KMS-11 (cell line): Measurements from ENCODE around the gene PCDHB1.

Experiments used
- H2AFZ ChIP-seq: fragments of 200-600 bp; sonication (generic); 2 replicates; pipeline ENCODE4 v1.6.1; 2016; ENCODE audit warnings: antibody characterized with exemption, mixed run types, low read depth
- H3K27ac ChIP-seq: fragments of 200-600 bp; sonication (generic); 2 replicates; pipeline ENCODE4 v1.6.1; 2016; ENCODE audit warnings: mild to moderate bottlenecking, mixed run types
- H3K27me3 ChIP-seq: fragments of 200-600 bp; sonication (generic); 2 replicates; pipeline ENCODE4 v1.6.1; 2017; ENCODE audit warnings: mild to moderate bottlenecking, low read depth, mixed run types, moderate library complexity; ENCODE audit not compliant: insufficient read depth
- H3K36me3 ChIP-seq: fragments of 200-600 bp; sonication (generic); 2 replicates; pipeline ENCODE4 v1.6.1; 2017; ENCODE audit warnings: mild to moderate bottlenecking, mixed run types; ENCODE audit not compliant: insufficient read depth
- H3K4me1 ChIP-seq: fragments of 200-600 bp; sonication (generic); 2 replicates; pipeline ENCODE4 v1.6.1; 2016; ENCODE audit warnings: mild to moderate bottlenecking, low read depth, mixed run types; ENCODE audit not compliant: poor library complexity, severe bottlenecking
- H3K4me2 ChIP-seq: fragments of 200-600 bp; sonication (generic); 2 replicates; pipeline ENCODE4 v1.7.0; 2016; ENCODE audit warnings: mild to moderate bottlenecking, mixed run types
- H3K4me3 ChIP-seq: fragments of 200-600 bp; sonication (generic); IDR thresholded peaks from 2 replicates; pipeline ENCODE4 v1.6.1; 2017; ENCODE audit warnings: low read depth, low read length, mixed read lengths; ENCODE audit not compliant: insufficient read depth
- H3K79me2 ChIP-seq: fragments of 200-600 bp; sonication (generic); 2 replicates; pipeline ENCODE4 v1.6.1; 2016; ENCODE audit warnings: low read depth, mixed run types; ENCODE audit not compliant: insufficient read depth
- H3K9ac ChIP-seq: fragments of 200-600 bp; sonication (generic); 2 replicates; pipeline ENCODE4 v1.6.1; 2016; ENCODE audit warnings: mild to moderate bottlenecking, mixed run types
- H4K20me1 ChIP-seq: fragments of 200-600 bp; sonication (generic); 2 replicates; pipeline ENCODE4 v1.6.1; 2016; ENCODE audit warnings: mild to moderate bottlenecking, mixed run types; ENCODE audit not compliant: insufficient read depth
- CTCF ChIP-seq: fragments of 200-600 bp; sonication (generic); conservative IDR thresholded peaks from 2 replicates; pipeline ENCODE4 v1.6.1; 2017; ENCODE audit warnings: low read depth, mild to moderate bottlenecking, antibody characterized with exemption, low read length, moderate library complexity, mixed read lengths

Gene PCDHB1, protein sequence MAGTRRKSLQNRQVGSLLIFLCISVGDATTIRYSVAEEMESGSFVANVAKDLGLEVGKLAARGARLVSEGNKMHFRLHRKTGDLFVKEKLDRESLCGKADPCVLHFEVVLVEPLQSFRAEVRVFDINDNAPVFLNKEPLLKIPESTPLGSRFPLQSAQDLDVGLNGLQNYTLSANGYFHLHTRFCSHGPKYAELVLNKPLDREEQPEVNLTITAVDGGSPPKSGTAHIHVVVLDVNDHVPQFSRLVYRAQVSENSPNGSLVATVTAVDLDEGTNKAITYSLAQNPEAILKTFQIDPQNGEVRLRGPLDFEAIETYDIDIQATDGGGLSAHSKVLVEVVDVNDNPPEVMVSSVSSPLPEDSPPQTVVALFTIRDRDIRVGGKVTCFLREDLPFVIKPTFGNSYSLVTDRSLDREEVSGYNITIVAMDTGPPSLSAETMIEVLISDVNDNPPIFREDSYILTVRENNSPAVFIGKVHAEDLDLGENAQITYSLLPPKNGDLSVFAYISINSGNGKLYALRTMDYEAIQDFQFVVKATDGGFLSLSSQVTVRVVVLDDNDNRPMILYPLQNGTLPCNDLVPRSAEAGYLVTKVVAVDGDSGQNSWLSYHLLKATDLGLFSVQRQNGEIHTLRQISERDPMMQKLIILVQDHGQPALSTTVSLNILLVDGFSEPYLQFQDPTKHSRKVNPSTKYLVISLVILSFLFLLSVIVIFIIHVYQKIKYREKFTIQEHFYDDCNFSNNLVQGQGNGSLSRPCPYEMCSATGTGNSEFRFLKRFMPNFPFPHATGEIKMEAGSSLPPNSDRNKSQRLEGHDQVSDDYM

GRCh38 chr5:141050622-141051520 lies at the start of gene PCDHB1:
Gene PCDHB1, plus strand, starts transcription at chr5:141051374. Its CDS starts 97 bp downstream, at chr5:141051471.
- Histone ChIP-seq H2AFZ (no peak within 1 kb of the TSS), H3K4me1 (no peaks in the 10 kb centered on the region), H3K4me3 (no peak within 1 kb of the TSS), H4K20me1 (no peaks in the 10 kb centered on the region), H3K79me2 (no peaks in the 10 kb centered on the region), H3K9ac (no peak within 1 kb of the TSS), H3K27ac (no peak within 1 kb of the TSS), H3K36me3 (no peaks in the 10 kb centered on the region), H3K27me3 (no peaks in the 10 kb centered on the region), H3K4me2 (no peak within 1 kb of the TSS)
- TF ChIP-seq CTCF: no peak

DNA sequence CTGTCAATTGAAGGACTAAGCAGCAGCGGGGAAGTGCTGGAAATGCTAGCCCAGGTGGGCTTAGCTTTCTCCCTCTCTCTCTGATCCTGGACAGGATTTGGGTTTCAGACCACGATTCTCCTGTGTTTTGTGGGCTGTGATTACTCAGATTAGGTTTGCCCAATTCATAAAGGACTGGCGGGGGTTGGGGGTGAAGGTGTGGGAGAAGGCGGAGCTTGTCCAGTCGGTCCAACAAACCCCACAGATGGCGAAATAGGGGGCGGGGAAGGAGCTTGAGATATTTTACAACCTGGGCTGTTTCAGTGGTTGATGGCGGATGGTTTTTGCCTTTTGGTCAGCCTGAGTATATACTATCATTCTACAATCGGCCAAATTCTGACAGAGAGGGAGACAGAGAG lies 49.7 kb upstream of the PCDHB1 start:
- Histone ChIP-seq H3K9ac (no peak overlapping the region), H3K27me3 (no peaks in the 10 kb centered on the region), H3K4me1 (no peaks in the 10 kb centered on the region), H2AFZ (no peak overlapping the region), H3K4me3 (no peak overlapping the region), H4K20me1 (no peaks in the 10 kb centered on the region), H3K79me2 (no peaks in the 10 kb centered on the region), H3K4me2 (no peak overlapping the region), H3K36me3 (no peaks in the 10 kb centered on the region), H3K27ac (no peak overlapping the region)
- TF ChIP-seq CTCF: no peak

DNA sequence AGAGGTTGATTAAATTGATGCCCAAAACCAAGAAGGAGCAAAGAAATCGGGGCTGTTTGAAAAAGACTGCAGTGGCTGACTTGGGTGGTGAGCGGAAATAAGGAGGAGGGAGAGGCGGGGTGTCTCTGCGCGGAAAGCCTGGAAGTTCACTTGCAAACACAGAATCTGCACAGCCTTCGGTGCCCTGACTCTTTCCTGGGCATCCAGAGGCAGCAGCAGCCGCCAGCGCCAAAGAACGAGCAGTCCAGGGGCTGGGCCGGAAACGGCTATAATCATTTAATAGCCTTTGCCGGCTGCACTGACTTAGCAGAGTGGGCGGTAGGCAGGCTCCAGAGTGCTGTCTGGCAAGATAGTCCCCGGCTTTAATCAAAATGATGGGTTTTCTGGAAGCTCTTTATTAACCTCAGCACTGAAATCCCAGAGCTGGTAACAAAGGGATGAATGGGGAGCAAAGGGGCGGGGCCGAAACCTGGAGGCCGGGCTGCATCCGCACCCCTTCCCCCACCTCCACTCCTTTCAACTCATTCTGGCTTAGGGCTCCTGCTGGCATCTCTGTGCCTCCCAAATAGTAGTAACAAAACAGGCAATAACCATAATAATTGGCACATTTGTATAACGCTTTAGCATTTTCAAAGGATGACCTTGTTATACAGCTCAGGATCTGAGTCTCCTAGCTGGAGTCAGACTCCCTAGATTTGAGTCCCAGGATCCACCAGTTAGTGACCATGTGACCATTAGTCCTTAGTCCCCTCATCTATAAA lies 49.1 kb upstream of the PCDHB1 start:
- Histone ChIP-seq H2AFZ (no peak overlapping the region), H3K27me3 (no peaks in the 10 kb centered on the region), H3K36me3 (no peaks in the 10 kb centered on the region), H3K27ac (no peak overlapping the region), H3K4me1 (no peaks in the 10 kb centered on the region), H4K20me1 (no peaks in the 10 kb centered on the region), H3K9ac (no peak overlapping the region), H3K4me2 (no peak overlapping the region), H3K4me3 (no peak overlapping the region), H3K79me2 (no peaks in the 10 kb centered on the region)
- TF ChIP-seq CTCF: no peak

DNA sequence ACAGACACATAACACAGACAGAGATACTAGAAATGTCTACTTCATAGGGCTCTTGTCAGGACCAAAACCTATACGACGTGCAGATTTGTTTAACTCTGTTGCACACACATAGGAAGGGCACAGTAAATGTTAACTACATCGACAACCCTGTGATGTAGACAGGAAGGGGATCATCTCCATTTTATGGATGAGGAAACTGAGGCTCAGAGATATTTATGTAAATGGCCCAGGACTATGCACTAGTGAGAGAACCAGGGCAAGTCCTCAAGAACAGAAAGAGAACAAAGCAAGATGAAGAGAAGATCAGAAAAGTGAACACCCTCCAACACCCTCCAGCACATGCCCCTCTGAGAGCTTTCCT lies 48.6 kb upstream of the PCDHB1 start:
- Histone ChIP-seq H3K9ac (no peak overlapping the region), H3K4me2 (no peak overlapping the region)

More for the DNA sequence above, 48.6 kb upstream of the PCDHB1 start:
- Histone ChIP-seq H4K20me1 (no peaks in the 10 kb centered on the region), H3K27me3 (no peaks in the 10 kb centered on the region), H3K36me3 (no peaks in the 10 kb centered on the region), H3K4me1 (no peaks in the 10 kb centered on the region), H3K27ac (no peak overlapping the region), H3K4me3 (no peak overlapping the region), H2AFZ (no peak overlapping the region), H3K79me2 (no peaks in the 10 kb centered on the region)
- no peak for TF ChIP-seq CTCF
